ENCODE data around the gene STIP1.

STIP1 gene

GRCh38 chr11:64202992-64203391, 17.0 kb downstream of the STIP1 start:
- DNase-seq (ENCODE audit: low read depth) = no peak
- no peak for TF ChIP-seq CTCF (IDR thresholded peaks at IDR 0.05; ENCODE audit: low read depth, low read length, missing control alignments)
- H3K4me3 ChIP-seq (ENCODE audit: low read depth, low read length) = no peak overlapping the region

DNA sequence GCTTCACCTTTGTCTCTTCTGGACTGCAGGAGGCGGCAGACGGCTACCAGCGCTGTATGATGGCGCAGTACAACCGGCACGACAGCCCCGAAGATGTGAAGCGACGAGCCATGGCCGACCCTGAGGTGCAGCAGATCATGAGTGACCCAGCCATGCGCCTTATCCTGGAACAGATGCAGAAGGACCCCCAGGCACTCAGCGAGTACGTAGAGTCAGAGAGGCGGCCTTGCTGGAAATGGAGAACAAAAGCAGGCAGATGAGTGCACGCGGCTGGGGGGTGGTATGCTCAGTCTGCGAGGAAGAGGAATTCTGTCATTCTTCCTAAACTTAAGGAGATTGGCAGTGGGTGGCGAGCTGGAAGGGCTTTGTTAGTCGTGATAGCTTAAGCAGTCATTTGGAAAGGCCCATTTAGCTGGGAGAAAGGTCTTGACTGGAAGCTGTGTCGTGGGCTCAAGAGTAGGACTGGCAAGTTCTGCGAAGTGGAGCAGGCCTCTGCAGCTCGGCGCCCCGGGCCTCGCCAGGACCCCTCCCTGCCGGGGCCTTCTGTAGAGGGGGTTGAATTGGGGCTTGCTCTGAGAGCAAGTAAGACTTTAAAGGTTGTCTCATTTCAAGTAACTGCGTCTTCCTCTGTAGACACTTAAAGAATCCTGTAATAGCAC, 17.6 kb downstream of the STIP1 start:
- no peak overlapping the region for H3K4me3 ChIP-seq (ENCODE audit: low read depth, low read length)
- no peak for DNase-seq (ENCODE audit: low read depth)
- no peak for TF ChIP-seq CTCF (IDR thresholded peaks at IDR 0.05; ENCODE audit: low read depth, low read length, missing control alignments)

- TF ChIP-seq CTCF (IDR thresholded peaks at IDR 0.05; ENCODE audit: low read depth, low read length, missing control alignments) = no peak
- no peak for DNase-seq (ENCODE audit: low read depth)
Measured at GRCh38 chr11:64204080-64204440, 18.1 kb downstream of the STIP1 start.

GRCh38 chr11:64204464-64204989, 18.6 kb downstream of the STIP1 start:
- H3K4me3 ChIP-seq (ENCODE audit: low read depth, low read length) = no peak overlapping the region
- TF ChIP-seq CTCF (IDR thresholded peaks at IDR 0.05; ENCODE audit: low read depth, low read length, missing control alignments) = peak; percentile 77
- DNase-seq (ENCODE audit: low read depth) = no peak

More at GRCh38 chr11:64204080-64204440, 18.1 kb downstream of the STIP1 start:
- no peak overlapping the region for H3K4me3 ChIP-seq (ENCODE audit: low read depth, low read length)

GRCh38 chr11:64206457-64207255, 20.7 kb downstream of the STIP1 start, which contains the start of gene FERMT3:
FERMT3 (plus strand) TSS chr11:64206721; CDS start chr11:64207365, 644 bp downstream.
- no peak for TF ChIP-seq CTCF (IDR thresholded peaks at IDR 0.05; ENCODE audit: low read depth, low read length, missing control alignments)
- no peak for DNase-seq (ENCODE audit: low read depth)
- H3K4me3 ChIP-seq (ENCODE audit: low read depth, low read length) = peak within 1 kb of the TSS; percentile 77

- DNase-seq (ENCODE audit: low read depth) = no peak
- no peak for TF ChIP-seq CTCF (IDR thresholded peaks at IDR 0.05; ENCODE audit: low read depth, low read length, missing control alignments)
- H3K4me3 ChIP-seq (ENCODE audit: low read depth, low read length) = peak overlapping the region; percentile 77
Measured at GRCh38 chr11:64207256-64208085, 21.5 kb downstream of the STIP1 start.
